Posterior cingulate gyrus (tissue), 11 donors: ENCODE measurements around the gene PLEKHA4.
A peak's percentile ranks its signal among the peaks of the same experiment; 100 is the strongest.
"Not testable (repeated sequence)": the region's sequence is repeated elsewhere in the genome, so short reads cannot be mapped to it uniquely, and the experiment has no call there.

Source experiments
- DNase-seq, 10 donors: peaks; one replicate each; pipeline versions ENCODE4 v3.0.0 to v3.0.0-alpha.2; 2020 to 2021; ENCODE audit warnings: mixed read lengths in 3 of 10
- intact Hi-C: fragments of 100-400 bp; cut with DNase I; formaldehyde crosslinking; loops from one replicate; pipeline ENCODE4 v1.15.1; 2023

The PLEKHA4 gene

DNA sequence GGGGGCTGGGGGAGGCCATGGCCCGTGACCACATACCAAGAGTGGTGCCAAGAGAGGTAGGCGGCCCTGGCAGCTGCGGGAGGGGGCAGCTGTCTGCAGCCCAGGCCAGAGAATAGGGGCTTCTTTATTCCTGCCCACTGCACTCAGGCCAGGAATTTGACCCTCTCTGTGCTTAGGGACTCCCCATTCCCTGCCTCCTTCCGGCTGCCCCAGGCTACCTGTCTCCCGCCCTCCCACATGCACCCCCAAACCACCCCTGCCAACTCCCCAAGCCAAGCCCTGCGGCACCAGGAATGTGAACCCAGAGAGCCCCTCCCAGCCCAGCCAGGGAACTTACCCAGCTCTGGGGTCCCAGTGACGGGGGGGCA is 687 bp downstream of the PLEKHA4 start:
- intact Hi-C loops: no loop called here
- DNase-seq: no peak

DNA sequence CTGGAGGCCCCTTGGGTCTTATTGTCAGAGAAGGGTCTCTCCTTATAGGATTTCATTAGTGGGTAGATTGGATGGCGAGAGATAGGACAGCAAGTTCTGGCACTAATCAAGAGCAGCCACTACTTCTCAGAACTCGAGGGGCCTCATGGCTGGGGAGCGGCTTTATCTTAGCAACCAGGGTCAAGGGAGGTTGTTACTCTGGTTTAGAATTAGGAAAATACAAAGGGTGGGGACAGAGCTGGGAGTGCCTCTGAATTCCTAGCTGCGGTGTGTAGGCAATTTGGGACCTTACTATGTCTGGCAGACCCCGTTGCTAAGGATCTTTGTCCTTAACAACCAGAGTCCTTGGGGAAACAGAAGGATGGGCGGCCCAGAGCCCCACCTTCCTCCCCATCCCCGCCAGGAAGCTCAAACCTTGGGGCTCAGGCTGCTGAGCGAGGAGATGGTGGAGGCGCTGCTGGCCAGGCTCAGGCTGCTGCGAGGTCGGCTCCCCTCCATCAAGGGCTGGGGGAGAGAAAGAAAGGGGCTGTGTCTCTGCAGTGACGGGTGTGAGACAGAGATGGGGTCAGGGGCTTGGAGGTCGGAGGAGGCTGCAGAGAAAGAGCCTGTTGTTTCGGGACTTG is 1.2 kb downstream of the PLEKHA4 start:
- intact Hi-C loops: no loop called here
- DNase-seq: no peak

DNA sequence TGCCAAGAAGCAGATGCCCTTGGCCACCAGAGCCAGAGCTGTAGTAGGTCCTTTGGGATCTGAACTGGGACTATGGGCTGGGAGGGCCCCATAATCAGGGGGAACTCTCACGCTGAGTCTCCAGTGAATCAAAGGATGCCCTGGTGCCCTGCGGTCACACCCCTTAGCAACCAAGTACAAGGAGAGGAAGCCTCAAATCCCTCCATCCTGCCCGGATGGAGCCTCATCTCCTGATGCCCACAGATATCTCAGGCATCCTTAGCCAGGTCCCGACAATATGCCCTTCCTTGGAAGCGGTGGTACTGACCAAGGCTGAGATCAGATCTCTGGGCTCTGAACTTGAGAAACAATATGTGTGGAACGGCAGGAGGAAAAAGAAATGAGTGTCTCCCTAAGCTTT is 1.7 kb downstream of the PLEKHA4 start:
- intact Hi-C loops: no loop called here
- DNase-seq: no peak

DNA sequence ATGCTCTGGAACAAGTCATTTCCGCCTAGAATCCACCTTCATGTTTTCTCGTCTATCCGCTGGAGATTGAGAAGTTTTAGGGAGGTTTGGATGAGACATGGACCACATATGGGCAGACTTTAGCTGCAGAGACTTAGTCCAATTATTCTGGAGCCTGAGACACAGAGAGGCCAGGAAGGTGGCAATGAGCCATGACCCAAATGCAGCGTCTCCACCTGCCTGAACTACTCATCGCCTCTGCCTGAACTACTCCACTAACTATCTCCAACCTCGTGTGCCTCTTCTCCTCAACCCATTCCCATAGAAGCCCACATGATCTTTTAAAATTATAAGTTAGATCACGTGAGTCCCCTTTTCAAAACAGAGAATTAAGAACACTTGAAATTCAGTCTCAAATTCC is 5.6 kb downstream of the PLEKHA4 start:
- intact Hi-C loops: no loop called here
- no peak for DNase-seq

DNA sequence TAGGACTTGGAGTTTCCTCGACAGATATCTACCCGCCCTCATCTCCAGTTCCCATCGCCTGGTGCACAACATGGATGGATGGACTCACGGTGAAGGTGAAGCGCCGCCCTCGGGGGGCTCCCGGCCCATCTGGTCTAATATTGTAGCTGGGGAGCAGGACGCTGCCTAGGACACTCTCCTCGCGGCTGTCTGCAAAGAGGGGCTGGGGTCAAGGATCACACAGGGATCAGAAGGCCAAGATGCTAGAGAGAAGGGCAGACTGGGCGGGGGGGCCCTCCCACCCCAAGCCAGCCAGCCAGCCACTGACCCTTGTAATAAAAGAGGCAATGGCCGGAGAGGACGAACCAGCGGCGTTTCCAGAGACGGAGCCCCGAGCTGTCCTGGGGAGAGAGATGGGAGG is 7.1 kb downstream of the PLEKHA4 start:
- DNase-seq: no peak
- intact Hi-C loops: no loop called here

DNA sequence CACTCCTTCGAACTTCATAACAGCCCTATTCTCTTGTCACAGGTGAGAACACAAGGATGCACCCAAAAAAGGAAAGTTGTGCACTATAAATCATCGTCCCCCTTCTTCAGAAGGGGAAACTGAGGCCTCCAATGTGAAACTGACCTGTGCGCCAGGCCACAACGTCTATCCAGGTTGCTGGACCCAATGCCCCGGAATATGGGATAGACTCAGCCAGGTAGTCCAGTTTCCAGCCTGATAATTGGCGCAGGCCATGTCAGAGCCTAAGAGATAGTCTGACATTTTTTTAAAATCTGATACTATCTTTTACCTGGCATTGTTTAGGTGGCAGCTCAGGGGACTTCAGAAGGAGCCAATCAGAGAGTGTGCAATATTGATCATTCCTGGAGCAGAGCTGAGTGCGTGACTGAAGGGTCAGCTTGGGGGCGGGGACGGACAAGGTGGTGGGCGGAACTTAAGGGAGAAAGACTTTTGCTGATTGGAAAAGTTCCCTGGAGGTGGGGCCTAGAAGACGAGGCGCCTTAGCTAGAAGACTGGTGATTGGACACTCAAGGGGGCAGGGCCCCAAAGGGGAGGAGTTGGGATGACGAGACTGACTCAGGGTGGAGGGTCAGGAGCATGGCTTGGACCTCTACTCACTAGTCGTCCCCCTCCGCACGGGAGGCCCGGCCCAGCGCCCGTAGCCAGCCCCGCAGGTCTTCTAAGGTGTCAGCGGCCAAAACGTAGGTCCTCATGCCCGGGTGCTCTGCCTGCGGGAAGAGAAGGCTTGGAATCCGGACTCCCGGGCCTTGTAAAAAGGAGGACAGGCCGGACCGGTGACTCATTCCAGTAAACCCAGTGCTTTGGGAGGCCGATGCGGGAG is 8.5 kb downstream of the PLEKHA4 start:
- DNase-seq: no peak
- intact Hi-C loops: no loop called here

DNA sequence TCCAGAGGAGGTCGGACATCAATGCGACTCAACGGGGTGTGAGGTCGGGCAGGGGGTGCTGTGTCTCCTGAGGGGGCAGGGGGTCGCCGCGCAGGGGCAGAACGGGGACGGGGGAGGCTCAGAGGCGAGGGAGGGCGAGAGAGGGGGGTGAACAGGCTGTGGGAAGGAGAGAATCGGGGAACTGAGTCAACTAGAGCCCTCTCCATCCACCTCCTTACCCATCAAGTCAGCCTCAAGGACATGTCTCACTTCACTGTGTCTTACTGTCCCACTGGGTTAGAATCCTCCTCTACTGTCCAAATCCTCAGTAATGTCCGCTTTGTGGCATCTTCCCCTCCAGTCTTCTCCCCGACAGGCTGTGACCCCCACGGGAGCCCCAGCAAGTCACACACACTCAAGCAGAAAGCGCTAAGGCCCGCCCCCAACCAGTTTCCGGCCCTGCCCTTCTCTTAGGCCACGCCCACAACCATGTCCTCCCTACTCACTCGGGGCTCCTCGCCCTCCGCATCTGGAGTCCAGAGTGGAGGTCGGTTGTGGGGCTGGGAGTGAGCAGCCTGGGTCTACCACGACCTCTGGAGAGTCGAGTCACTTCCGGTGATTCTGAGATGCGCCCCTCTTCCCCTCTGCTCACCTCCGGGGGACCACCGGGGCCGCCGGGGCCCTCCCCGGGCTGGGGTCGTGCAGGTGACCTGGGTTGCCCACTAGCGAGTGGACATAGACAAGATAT is 9.3 kb downstream of the PLEKHA4 start:
- intact Hi-C loops: no loop called here
- DNase-seq: peak in 2 of 10 donors; percentile 84 to 89

DNA sequence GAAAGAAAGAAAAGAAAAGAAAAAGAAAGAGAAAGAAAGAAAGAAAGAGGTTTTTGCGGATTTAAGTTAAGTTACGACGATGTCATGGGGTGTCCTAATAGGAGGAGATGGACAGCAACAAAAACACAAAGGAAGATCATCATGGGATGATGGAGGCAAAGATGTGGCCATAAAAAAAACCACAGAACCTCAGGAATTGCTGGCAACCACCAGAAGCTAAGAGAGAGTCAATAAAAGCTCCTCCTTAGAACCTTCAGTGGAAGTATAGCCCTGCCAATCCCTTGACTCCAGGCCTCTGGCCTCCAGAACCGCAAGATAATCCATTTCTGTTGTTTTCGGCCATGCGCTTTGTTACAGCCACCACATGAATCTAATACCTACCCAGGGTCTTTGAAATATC is 11.5 kb downstream of the PLEKHA4 start:
- intact Hi-C loops: no loop called here
- DNase-seq: no peak

DNA sequence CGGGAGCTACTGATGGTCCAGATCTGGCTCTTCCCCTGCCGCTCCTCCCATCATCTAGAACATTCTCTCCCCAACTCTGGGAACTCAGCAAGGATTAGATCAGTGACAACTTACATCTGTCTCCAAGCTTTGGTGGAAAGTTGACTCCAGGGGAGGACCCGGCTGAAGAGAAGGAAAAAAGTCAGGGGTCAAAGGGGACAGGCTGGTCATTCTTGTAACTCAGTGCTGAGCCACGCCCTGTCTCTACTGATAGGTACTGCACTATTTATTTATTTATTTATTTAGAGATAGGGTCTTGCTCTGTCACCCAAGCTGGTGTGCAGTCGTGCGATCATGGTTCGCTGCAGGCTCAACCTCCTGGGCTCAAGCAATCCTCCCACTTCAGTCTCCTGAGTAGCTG is 14.3 kb downstream of the PLEKHA4 start:
- DNase-seq: no peak
- intact Hi-C loops: no loop called here

DNA sequence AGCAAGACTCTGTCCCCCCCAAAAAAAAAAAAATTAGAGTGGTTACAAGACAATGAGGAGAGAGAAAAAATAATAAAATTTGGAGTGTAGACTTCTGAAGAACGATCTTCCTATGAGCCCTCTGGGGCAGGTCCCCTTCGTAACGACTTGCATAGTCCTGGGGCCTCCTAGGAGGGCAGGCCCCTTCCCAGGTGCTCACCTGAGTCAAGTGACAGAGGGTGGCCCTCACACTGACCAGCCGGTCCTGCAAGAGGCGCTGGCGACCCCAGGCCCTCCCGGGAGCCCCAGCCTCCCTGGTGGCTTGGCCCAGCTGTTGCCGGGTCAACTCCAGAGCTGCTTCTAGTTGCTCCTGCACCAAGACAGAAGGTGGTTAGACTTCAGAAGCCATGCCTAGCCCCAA is 14.9 kb downstream of the PLEKHA4 start:
- no peak for DNase-seq
- intact Hi-C loops: no loop called here

DNA sequence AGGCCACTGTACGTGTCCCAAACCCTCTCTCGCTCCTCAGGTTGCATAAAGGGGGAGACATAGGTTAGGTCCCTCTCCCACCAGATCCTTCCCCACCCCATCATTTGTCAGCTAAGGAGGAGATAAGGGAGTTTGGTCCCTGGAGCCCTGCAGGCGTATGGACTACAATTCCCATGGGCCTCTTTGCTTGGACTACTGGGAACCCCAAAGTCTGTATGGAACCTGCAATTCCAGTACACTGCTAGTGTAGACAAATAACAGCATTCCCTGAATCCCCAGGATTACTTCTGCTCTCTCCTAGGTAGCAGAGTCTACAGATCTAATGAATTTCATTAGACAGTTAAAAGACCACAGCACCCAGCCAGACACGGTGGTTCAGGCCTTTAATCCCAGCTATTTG is 16.1 kb downstream of the PLEKHA4 start:
- intact Hi-C loops: no loop called here

DNA sequence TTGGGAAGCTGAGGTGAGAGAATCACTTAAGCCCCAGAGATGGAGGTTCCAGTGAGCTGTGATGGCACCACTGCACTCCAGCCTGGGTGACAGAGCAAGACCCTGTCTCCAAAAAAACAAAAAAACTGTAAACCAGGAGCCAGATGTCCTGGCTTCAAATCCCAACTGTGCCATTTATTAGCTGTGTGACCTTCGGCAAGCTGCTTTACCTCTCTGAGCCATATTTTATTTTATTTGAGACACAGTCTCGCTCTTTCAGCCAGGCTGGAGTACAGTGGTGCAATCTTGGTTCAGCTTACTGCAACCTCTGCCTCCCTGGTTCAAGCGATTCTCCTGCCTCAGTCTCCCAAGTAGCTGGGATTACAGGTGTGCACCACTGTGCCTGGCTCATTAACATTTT is 21.8 kb downstream of the PLEKHA4 start:
- DNase-seq, intact Hi-C loops: not testable (repeated sequence)

More for the DNA sequence above, 16.1 kb downstream of the PLEKHA4 start:
- no peak for DNase-seq

DNA sequence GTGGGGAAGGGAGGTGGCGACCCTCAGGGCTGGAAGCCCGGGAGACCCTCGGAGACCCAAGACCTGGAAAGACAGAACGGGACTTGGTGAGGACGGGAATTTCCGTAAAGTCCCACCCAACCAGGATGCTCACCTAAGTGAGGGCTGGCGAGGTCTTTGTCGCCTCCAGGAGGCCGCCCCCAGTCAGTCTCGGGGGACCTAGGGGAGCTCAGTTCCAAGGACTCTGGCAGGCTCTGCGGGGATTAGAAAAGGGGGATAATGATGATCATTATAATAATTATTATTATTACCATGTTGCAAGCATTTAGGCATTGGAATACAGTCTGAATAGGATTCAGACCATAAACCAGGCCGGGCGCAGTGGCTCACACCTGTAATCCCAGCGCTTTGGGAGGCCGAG is 23.0 kb downstream of the PLEKHA4 start:
- intact Hi-C loops: no loop called here
- DNase-seq: no peak

DNA sequence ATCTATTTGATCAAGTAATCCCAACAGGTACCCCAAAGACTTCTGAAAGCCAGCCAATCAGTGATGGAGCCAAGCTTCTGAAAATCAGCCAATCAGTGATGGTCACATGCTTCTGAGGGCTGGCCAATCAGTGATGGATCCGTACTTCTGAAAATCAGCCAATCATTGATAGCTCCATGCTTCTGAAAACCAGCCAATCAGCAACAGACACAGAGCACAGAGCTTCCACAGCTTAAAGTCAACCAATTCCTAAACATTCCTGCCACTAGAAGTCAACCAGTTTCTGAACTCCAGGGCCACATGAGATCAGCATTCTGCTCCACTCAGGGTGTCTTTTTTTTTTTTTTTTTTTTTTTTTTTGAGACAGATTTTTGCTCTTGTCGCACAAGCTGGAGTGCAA is 23.9 kb downstream of the PLEKHA4 start:
- intact Hi-C loops: no loop called here

DNA sequence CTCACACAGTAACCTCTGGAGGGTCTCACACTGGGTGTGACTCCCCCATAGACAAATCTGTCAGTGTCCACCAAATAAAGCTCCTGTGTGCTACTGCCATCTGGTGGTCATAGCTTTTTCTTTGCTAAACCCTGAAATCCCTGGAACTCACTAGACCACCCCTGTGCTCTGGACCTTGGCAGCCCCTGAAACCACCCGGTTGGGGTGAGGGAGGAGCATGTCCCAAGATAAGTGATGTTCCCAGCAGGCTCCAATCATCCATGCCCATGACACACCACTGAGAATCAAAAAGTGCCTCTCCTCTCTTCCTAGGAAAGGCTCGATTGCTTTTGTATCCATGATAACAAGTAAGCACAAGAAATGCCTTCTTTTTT is 25.6 kb downstream of the PLEKHA4 start:
- intact Hi-C loops: loop anchor here (1.0 kb wide), 1 partner anchor 54 kb away; no protein-coding TSS in a partner anchor
- DNase-seq: peak in 4 of 10 donors; percentile 34 to 50 (median 42)

More for the DNA sequence above, 23.9 kb downstream of the PLEKHA4 start:
- no peak for DNase-seq

DNA sequence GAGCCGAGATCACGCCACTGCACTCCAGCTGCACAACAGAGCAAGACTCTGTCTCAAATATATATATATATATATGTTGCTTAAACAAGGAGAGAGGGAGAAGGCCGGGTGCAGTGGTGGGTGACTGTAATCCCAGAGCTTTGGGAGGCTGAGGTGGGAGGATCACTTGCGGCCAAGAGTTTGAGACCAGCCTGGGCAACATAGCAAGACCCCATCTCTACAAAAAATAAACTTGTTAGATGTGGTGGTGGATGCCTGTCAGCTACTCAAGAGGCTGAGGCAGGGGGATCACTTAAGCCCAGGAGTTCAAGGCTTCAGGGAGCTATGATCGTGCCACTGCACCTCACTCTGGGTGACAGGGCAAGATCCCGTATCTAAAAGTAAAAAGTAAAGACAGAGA is 26.8 kb downstream of the PLEKHA4 start:
- no peak for DNase-seq
- intact Hi-C loops: loop anchor here (2.0 kb wide), 1 partner anchor 195 kb away; the partner anchor contains the start of gene CA11

DNA sequence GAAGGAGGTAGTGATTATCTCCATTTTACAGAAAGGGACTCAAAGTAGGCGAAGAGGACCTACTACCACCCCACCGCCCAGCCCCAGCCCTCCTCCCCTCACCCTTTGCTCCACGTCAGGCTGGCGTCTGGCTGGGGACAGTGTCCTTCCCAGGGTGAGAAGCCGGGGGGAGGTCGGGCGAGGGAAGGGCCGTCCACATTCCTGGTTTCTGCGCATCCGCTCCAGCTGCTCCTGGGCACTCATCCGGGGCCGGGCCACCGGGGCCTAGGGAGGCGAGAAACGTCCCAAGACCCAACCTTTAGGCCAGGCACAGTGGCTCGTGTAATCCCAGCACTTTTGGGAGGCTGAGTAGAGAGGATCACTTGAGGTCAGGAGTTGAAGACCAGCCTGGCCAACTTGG is 27.4 kb downstream of the PLEKHA4 start:
- intact Hi-C loops: loop anchor here (2.0 kb wide), 1 partner anchor 194 kb away; the partner anchor contains the start of gene CA11
- peak in 1 of 10 donors; percentile 81 for DNase-seq

DNA sequence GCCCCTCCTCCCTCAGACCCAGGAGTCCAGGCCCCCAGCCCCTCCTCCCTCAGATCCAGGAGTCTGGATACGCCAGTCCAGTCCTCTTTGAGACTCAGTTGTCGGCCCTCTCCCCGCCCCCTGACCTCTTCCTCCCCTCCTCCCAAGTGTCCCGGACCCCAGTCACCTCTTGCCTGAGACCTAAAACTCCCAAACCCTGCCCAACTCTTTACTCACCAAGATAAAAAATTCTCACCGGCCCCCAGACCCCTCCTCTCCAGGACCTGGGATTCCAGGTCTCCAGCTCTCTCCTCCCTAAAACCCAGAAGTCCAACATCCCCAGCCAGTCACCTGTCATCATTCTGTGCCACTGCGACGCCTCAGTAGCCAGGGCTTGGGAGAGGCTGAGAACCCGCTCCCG is 30.7 kb downstream of the PLEKHA4 start:
- intact Hi-C loops: no loop called here
- no peak for DNase-seq

DNA sequence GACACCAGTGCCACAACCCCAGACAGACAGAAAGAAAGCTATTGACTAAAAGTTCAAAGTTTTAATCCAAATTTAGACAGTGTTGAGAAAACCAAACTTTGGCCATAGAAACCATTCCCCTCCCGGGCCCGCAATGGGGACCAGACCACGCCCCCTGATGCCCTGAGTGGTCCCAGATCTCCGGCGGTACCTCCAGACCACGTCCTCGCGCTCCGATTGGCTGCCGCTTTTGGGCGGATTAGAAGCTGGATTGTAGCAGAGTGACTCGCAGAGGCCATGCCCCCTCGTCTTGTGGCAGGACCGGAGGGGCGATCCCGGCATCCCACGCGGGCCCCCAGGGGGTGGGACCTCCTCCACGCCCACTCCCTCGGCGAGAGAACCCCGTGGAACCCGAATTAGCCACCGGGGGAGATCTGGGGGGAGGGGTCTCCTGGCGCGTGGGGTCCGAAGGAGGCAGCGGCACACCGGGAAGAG is 31.3 kb downstream of the PLEKHA4 start:
- peak; percentile 61 to 98 (median 87) for DNase-seq
- intact Hi-C loops: no loop called here

DNA sequence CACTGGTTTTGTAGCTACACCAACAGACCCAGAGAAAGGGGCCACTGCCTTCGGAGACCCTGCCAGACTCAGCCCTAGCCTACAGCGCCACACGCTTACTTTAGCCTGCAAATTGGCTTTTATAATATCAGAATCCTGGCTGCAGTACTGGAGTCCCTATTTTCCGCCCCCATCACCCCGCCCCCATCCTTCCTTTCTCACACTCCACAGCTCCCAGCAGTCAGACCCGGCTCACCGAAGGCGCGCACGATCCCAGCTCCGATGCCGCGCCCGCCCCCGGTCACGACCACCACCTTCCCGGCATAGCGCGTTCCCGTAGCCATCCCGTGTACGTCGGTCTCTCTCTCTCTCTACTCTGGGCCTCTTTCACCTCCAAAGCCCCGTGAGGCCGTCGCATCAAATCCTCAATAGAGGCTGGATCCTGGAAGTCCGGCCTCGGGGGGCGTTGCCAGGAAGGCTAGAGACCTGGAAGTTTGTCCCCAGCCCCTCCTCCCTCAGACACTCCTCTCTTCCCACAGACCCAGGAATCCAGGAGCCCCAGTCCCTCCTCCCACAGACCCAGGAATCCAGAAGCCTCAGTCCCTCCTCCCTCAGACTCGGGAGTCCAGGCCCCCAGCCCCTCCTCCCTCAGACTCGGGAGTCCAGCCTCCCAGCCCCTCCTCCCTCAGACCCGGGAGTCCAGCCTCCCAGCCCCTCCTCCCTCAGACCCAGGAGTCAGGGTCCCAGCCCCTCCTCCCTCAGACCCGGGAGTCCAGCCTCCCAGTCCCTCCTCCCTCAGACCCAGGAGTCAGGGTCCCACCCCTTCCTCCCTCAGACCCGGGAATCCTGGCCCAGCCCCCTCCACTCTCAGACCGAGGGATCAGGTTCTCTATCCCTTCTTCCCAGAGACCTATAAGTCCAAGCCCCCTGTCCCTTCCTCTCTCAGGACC is 32.1 kb downstream of the PLEKHA4 start, which contains the start of gene HSD17B14:
Gene HSD17B14 (minus strand): TSS at position 403 of the 929 bp plus-strand sequence. CDS start 80 bp downstream, at position 323.
- DNase-seq: peak in 1 of 10 donors; percentile 13
- intact Hi-C loops: no loop called here
